D721Med (cell line): ENCODE data around the gene NSMCE1.
"Not testable (repeated sequence)": the region's sequence is repeated elsewhere in the genome, so short reads cannot be mapped to it uniquely, and the experiment has no call there.

Experiments
- DNase-seq: peaks from one replicate; pipeline ENCODE4 v3.0.0; 2011; ENCODE audit warnings: low spot score; ENCODE audit not compliant: insufficient read length
- FAIRE-seq: peaks from 2 replicates; lab custom pipeline; 2011; peaks lifted over from hg19 to GRCh38; lab: Jason Lieb, UNC
- TF ChIP-seq, protein P1 (sequence below): IDR thresholded peaks from 2 replicates; pipeline ENCODE4 v1.5.1; 2012; ENCODE audit warnings: mild to moderate bottlenecking, control low read depth; ENCODE audit not compliant: insufficient read depth; ENCODE audit errors: missing control alignments

NSMCE1 gene

DNA sequence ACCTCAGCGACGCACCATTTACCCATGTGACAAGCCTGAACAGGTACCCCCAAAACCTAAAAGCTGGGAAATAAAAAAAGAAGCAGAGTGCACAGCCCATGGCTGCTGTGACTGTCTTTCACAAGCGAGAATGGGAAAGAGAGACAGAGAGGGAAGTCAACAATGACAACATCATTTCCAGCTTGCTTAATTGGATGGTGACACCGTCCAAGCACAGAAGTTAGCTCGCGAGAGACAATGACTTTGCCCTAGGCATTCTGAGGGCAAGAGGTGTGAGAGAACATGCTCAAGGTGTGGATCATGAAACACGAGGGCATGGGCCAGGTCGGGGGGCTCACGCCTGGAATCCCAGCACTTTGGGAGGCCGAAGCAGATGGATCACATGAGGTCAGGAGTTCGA is 19.3 kb upstream of the NSMCE1 start:
- no peak for DNase-seq
- TF ChIP-seq, protein P1, sequence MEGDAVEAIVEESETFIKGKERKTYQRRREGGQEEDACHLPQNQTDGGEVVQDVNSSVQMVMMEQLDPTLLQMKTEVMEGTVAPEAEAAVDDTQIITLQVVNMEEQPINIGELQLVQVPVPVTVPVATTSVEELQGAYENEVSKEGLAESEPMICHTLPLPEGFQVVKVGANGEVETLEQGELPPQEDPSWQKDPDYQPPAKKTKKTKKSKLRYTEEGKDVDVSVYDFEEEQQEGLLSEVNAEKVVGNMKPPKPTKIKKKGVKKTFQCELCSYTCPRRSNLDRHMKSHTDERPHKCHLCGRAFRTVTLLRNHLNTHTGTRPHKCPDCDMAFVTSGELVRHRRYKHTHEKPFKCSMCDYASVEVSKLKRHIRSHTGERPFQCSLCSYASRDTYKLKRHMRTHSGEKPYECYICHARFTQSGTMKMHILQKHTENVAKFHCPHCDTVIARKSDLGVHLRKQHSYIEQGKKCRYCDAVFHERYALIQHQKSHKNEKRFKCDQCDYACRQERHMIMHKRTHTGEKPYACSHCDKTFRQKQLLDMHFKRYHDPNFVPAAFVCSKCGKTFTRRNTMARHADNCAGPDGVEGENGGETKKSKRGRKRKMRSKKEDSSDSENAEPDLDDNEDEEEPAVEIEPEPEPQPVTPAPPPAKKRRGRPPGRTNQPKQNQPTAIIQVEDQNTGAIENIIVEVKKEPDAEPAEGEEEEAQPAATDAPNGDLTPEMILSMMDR, result no peak
- FAIRE-seq, result no peak

DNA sequence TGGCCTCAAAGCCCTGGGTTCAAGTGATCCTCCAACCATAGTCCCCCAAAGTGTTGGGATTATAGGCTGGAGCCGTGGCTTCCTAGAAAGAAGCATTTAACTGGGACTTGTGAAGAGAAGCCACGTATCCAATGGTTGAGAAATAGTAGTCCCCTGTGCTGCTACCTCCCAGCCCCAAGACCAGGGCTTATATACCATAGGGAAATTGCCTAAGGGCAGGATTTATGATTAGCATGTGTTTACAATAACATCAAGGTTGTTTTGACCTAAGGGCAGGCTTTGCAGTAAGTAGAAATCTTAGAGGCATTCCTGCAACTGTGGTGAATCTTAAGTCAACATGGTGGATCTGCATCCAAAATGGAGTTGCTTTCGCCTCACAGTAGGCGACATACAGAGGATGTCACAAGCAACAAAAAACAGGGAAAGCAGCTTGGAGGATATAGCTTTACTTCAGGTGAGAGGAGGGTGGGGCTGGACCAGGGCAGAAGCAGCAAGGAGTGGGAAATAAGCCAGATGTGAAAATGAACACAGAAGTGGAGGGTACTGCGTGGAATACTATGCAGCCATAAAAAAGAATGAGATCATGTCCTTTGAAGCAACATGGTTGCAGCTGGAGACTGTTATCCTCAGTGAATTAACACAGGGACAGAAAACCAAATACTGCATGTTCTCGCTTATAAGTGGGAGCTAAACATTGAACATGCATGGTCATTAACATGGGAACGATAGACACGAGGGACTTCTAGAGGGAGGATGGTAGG is 18.7 kb upstream of the NSMCE1 start:
- DNase-seq (no peak), FAIRE-seq (no peak)
- TF ChIP-seq, protein P1, result no peak

DNA sequence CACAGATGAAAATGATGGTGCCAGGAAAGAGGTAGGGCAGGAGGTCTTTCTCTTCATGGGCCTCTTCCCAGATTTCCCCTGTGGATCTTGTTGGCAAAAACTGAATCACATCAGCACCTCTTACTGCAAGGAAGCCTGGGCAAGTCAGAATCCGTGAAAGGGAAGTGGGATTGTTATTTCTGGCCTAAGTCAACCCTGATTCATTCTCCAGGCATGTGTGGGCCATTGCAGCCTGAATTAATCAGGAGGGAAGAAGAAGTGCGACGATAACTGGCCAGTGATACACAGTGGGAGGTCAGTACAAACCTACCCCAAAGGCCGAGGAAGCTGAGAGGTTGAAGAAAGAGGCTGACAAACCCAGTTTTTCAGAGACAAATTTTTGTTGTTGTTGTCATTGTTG is 17.9 kb upstream of the NSMCE1 start:
- TF ChIP-seq, protein P1, result no peak
- FAIRE-seq (no peak), DNase-seq (no peak)

DNA sequence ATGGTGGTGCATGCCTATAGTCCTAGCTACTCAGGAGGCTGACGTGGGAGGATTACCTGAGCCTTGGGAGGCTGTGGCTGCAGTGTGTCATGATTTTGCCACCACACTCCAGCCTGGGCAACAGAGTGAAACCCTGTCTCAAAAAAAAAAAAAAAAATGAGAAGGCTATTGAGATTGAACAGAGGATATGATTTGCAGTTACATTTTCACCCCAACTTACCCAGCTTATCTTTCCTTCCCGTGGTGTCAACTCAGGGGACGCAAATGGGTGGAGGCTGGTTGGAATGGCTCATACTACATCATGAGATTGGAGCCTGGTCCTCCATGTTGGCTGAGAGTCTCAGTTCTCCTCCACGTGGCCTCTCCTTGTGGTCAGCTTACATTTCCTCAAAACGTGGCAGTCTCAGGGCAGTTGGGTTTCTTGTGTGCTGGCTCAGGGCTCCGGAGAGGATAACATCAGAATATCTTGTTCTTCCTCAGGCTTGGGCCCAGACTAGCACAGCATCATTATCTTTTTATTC is 17.2 kb upstream of the NSMCE1 start:
- FAIRE-seq (no peak), DNase-seq (no peak)
- TF ChIP-seq, protein P1, result no peak

DNA sequence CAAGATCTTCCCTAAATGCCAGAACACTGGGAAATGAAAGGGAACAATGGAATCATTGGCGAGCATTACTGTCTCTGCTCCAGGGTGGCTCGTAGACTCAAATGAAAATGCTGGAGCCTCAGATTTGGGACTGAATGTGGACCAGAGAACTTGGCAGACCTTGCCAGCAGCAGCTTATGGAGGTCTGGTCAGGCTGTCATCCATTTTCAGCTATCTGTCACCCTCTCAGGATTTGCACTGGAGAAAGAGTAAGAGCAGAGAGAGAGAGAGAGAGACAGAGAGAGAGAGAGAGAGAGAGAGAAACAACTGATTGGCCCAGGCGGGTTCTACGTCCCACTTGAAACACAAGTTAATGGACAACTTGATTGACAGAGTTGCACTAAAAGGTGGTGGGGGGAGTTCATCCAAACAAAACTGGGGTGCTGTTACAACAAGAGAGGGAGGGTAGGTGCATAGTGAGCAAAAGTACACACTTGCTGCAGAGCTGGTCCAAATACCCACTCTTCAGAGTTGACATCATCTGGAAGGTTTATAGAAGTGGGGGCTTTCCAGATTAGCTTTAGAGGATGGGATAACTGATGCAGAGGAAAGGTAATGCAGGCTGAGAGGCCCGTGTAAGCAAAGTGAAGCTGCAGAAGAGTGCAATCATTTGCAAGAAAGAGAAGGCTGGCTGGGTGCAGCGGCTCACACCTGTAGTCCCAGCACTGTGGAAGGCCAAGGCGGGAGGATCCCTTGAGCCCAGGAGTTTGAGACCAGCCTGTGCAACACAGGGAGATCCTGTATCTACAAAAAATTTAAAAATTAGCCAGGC is 16.5 kb upstream of the NSMCE1 start:
- FAIRE-seq, result no peak
- TF ChIP-seq, protein P1, result no peak
- no peak for DNase-seq

DNA sequence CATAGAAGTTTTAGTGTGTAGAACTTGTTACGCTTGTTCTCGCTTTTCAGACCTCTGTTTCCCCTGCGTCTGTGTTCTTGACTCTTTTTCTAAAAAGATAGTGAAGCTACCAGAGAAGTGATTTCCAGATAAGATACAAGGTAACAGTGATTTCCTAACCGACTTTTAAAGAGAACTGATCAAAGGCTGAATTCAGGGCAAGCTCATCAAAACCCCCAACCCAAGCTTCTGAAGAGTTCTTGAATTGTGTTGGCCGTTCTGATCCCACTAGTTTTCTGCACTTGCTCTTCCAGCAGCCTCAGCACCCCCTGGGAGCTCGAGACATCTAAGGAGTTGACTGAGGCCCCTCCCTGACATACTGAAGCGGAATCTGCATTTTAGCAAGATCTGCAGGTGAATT is 12.7 kb upstream of the NSMCE1 start:
- FAIRE-seq (no peak), DNase-seq (no peak)
- TF ChIP-seq, protein P1, result no peak

DNA sequence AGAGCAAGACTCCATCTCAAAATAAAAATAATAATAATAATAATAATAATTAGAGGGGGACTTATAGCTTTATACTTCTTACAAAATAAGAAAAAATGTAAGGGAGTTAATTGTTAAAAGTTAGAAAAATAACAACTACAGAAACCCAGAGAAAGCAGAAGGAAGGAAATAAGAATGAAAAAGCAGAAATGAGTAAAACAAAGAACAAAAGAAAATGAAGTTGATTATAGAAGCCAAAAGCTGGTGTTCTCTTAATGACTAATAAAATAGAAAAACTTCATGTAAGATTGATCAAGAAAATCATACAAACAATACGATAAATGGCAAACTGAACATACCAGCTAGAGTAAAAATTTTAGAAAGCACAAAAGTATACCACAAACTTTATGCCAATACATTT is 6.8 kb upstream of the NSMCE1 start:
- DNase-seq (no peak), FAIRE-seq (no peak)
- TF ChIP-seq, protein P1, result no peak

DNA sequence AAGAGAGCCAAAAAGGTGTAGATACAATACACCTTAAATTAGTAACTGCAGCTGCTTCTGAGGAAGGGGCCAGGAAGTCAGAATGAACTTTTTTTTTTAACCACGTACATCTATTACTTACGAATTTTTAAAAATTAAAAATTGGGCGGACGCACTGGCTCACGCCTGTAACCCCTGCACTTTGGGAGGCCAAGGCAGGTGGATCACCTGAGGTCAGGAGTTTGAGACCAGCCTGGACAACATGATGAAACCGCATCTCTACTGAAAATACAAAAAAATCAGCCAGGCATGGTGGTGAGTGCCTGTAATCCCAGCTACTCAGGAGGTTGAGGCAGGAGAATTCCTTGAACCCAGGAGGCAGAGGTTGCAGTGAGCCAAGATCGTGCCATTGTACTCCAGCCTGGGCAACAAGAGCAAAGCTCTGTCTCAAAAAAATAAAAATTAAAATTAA is 5.9 kb upstream of the NSMCE1 start:
- not testable (repeated sequence) for DNase-seq, FAIRE-seq
